A549 treated with RU486 at 1 μM for 4 hours (cell line): Measurements from ENCODE around the gene PAX9. TPM values are rescaled to one million over a fixed set of nuclear protein-coding genes. Genes with fewer than 3 reads are reported as not detected.

Experiments used
- total RNA-seq: library from RNA; stranded (reverse); fragments of 200-300 nt; extraction: Qiagen RNA extraction; gene quantifications from 5 replicates; pipeline ENCODE4 v1.2.3, GENCODE V29; 2022; ENCODE audit warnings: low read depth

The PAX9 gene
- 1.4 to 2.9 TPM (median 2.5 TPM) in 5 replicates for total RNA-seq

GRCh38 chr14:36661506-36662257 lies at the start of gene PAX9:
Gene PAX9 (plus strand): TSS chr14:36661860. CDS start chr14:36662090, 230 bp downstream.

Other genes with a start within 250 kb of the PAX9 start
- gene NKX2-1, start 141.6 kb upstream of the PAX9 start, total RNA-seq: 0.07 TPM in 1 of 5 replicates, not detected in the others
- gene NKX2-8, start 79.2 kb upstream of the PAX9 start, total RNA-seq: 1.5 to 4.3 TPM (median 3.5 TPM) in 5 replicates